Right atrium auricular region (tissue), 2 donors: ENCODE data around the gene KCNK17. TPM values are rescaled to one million over a fixed set of nuclear protein-coding genes. Genes with fewer than 3 reads are reported as not detected.

Experiments
- DNase-seq: peaks from one replicate; pipeline ENCODE4 v3.0.0-alpha.2; 2019; ENCODE audit warnings: low spot score
- H3K27ac ChIP-seq, 2 donors: fragments of 200-600 bp; sonication (generic); 1 replicate in 1 of 2; 2 replicates in 1 of 2; pipeline ENCODE4 v1.5.1; 2016 to 2019
- H3K27me3 ChIP-seq, 2 donors: fragments of 200-600 bp; sonication (generic); one replicate each; pipeline versions ENCODE4 v1.5.1 to v1.6.0; 2017 to 2019
- H3K36me3 ChIP-seq: fragments of 200-600 bp; sonication (generic); one replicate; pipeline ENCODE4 v1.5.1; 2016
- H3K4me1 ChIP-seq, 2 donors: fragments of 200-600 bp; sonication (generic); one replicate each; pipeline versions ENCODE4 v1.5.1 to v1.6.0; 2017 to 2019
- H3K4me3 ChIP-seq, 2 donors: fragments of 200-600 bp; sonication (generic); 1 replicate in 1 of 2; 2 replicates in 1 of 2; pipeline ENCODE4 v1.5.1; 2017 to 2019; ENCODE audit warnings: mild to moderate bottlenecking in 1 of 2, moderate library complexity in 1 of 2
- H3K9me3 ChIP-seq, 2 donors: fragments of 200-600 bp; sonication (generic); one replicate each; pipeline ENCODE4 v1.5.1; 2019
- CTCF ChIP-seq, 2 donors: fragments of 200-600 bp; sonication (generic); IDR thresholded peaks; one replicate each; pipeline ENCODE4 v1.5.1; 2019; ENCODE audit warnings: antibody characterized with exemption in 2 of 2
- total RNA-seq, 2 donors: library from RNA; depleted of rRNA; stranded (reverse); fragments of >200 nt; gene quantifications; one replicate each; pipeline ENCODE4 v1.1.0, GENCODE V29; 2016

The KCNK17 gene, protein sequence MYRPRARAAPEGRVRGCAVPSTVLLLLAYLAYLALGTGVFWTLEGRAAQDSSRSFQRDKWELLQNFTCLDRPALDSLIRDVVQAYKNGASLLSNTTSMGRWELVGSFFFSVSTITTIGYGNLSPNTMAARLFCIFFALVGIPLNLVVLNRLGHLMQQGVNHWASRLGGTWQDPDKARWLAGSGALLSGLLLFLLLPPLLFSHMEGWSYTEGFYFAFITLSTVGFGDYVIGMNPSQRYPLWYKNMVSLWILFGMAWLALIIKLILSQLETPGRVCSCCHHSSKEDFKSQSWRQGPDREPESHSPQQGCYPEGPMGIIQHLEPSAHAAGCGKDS
- total RNA-seq, result 1 to 10 TPM in 1 of 2 donors, under 1 TPM in 1; 0.98 to 1.3 TPM

DNA sequence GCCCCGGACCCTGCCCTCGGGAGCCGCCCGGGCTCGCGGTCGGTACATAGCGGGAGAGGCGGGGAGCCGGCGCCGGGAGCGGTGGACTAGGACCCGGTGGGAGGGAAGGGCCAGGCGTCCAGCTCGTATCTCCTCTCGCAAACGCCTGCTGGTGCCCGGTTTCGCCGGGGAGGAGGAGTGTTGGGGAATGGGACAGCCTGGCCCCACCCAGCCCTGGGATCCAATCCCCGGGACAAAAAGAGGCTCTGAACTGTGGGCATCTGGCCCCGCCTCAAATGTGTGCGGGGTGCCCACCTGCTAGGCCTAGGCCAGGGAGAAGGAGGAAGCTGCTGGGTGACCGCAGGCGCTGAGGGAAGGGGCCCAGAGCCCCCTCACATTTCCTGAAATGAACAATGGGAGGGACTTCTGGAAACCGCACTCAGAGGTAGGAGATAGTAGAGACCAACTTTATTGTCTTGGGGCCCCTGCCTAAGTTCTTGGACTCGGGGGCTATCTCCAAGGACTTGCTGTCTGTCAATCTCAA, at the start of gene KCNK17:
Gene KCNK17, minus strand, starts transcription at position 147 of the 523 bp plus-strand sequence. Its CDS starts 99 bp downstream, at position 48.
- Histone ChIP-seq H3K4me3 (peak within 1 kb of the TSS; percentile 29 to 47), H3K36me3 (no peaks in the 10 kb centered on the region), H3K9me3 (no peaks in the 10 kb centered on the region), H3K27ac (peak within 1 kb of the TSS in 1 of 2 donors; percentile 31), H3K27me3 (peaks cover 4 to 17% of the 10 kb centered on the region in 2 donors), H3K4me1 (peaks cover 0 to 18% of the 10 kb centered on the region in 2 donors)
- TF ChIP-seq CTCF (IDR thresholded peaks at IDR 0.05), result no peak
- no peak for DNase-seq

- Histone ChIP-seq H3K4me3 (no peak overlapping the region), H3K9me3 (no peaks in the 10 kb centered on the region), H3K27ac (no peak overlapping the region), H3K27me3 (no peaks in the 10 kb centered on the region), H3K36me3 (no peaks in the 10 kb centered on the region), H3K4me1 (no peaks in the 10 kb centered on the region)
- TF ChIP-seq CTCF (IDR thresholded peaks at IDR 0.05), result no peak
- no peak for DNase-seq
These were observed 49.1 kb upstream of the KCNK17 start for GRCh38 chr6:39363280-39363679.

GRCh38 chr6:39362487-39362865, 48.3 kb upstream of the KCNK17 start:
- no peak for DNase-seq
- no peaks in the 10 kb centered on the region for H3K27me3 ChIP-seq
- H3K4me1 ChIP-seq, result no peaks in the 10 kb centered on the region
- H3K9me3 ChIP-seq, result no peaks in the 10 kb centered on the region
- no peak overlapping the region for H3K4me3 ChIP-seq
- TF ChIP-seq CTCF (IDR thresholded peaks at IDR 0.05), result no peak
- no peak overlapping the region for H3K27ac ChIP-seq
- H3K36me3 ChIP-seq, result no peaks in the 10 kb centered on the region

GRCh38 chr6:39361657-39362486, 47.7 kb upstream of the KCNK17 start:
- no peak overlapping the region for H3K27ac ChIP-seq
- no peaks in the 10 kb centered on the region for H3K9me3 ChIP-seq
- H3K4me3 ChIP-seq, result no peak overlapping the region
- no peaks in the 10 kb centered on the region for H3K27me3 ChIP-seq
- TF ChIP-seq CTCF (IDR thresholded peaks at IDR 0.05), result peak; percentile 84 to 85
- H3K36me3 ChIP-seq, result no peaks in the 10 kb centered on the region
- peak; percentile 68 for DNase-seq
- no peaks in the 10 kb centered on the region for H3K4me1 ChIP-seq

GRCh38 chr6:39360378-39360777, 46.2 kb upstream of the KCNK17 start:
- no peaks in the 10 kb centered on the region for H3K27me3 ChIP-seq
- no peak for TF ChIP-seq CTCF (IDR thresholded peaks at IDR 0.05)
- H3K9me3 ChIP-seq, result no peaks in the 10 kb centered on the region
- no peaks in the 10 kb centered on the region for H3K36me3 ChIP-seq
- H3K4me3 ChIP-seq, result no peak overlapping the region
- no peak overlapping the region for H3K27ac ChIP-seq
- no peak for DNase-seq
- no peaks in the 10 kb centered on the region for H3K4me1 ChIP-seq
